ENCODE measurements around the gene ZNF256.

- TF ChIP-seq CTCF (IDR thresholded peaks at IDR 0.05): no peak
- TF ChIP-seq POLR2A (IDR thresholded peaks at IDR 0.05): no peak
- no peak for TF ChIP-seq EP300 (IDR thresholded peaks at IDR 0.05)
These were observed 42.2 kb downstream of the ZNF256 start for GRCh38 chr19:57905258-57905657.
